Activated effector memory CD4-positive, alpha-beta T cell treated with anti-CD3 and anti-CD28 coated beads, Interleukin-2, amount 50 U/mL, for 16 hours (primary cell): Measurements from ENCODE around the gene ZNRF1.

ENCODE experiments used
- DNase-seq: peaks from one replicate; pipeline ENCODE4 v3.0.0-alpha.2; 2020

Gene ZNRF1

DNA sequence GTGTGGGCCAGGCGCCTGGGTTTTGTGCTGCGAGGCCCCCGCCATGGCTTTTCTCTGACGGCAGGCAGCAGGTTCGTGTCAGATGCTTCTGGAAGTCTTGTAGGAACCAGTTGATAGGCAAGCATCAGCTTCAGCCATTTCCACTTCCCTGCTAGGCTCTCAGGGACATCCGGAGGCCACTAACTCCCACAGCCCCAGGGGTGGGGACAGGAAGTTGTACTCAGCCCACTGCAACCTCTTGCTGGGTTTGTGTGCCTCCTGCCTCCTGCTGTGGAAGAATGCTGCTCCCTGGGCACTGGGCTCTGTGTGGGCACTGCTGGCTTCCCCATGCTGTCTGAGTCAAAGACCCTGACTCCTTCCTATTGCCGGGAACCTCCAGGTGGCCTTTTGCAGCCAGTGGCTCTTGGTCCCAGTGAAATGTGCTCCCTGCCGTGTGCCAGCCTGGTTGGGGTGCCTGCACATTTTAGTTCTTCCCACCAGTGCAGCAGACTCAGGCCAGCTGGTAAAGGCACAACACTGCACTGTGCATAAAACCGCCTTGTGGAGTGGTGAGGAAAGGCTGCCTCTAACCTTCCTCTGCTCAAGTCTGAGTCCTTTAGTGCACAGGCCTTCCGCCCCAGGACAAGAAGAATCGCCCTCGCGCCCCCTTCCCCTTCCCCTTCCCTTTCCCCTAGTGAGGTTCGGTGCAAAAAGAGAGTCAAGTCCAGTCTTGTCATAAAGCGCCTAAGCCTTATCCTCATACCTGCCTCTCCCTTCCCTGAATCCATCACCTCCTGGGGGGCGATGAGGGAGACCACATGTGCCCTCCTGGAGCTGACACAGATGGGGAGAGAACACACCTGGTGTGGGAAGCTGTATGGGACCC lies 101.1 kb downstream of the ZNRF1 start:
- DNase-seq: peak; percentile 80

DNA sequence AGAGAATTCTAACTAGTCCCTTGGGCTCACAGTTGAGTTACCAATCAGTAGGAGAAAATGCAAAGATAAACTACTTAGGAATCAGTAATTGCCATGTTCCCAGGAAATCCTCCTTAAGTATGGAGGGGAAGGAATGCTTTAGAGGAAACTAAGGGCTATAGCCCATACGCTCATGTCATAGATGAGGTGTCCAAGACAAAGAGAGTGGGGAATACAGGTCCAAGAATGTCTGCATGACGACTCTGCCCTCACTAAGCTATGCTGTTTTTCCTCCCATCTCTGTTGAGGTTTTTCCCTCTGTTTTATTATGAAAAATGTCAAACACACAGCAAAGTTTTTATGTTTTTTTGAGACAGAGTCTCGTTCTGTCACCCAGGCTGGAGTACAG lies 101.8 kb downstream of the ZNRF1 start:
- no peak for DNase-seq

GRCh38 chr16:75101635-75102034 lies 102.8 kb downstream of the ZNRF1 start:
- no peak for DNase-seq

- DNase-seq: no peak
These were observed 103.8 kb downstream of the ZNRF1 start for GRCh38 chr16:75102595-75102994.

GRCh38 chr16:75103994-75104393 lies 105.2 kb downstream of the ZNRF1 start:
- no peak for DNase-seq

GRCh38 chr16:75104836-75105235 lies 106.0 kb downstream of the ZNRF1 start:
- DNase-seq: no peak

- DNase-seq: no peak
These were observed 106.7 kb downstream of the ZNRF1 start for GRCh38 chr16:75105306-75106061.

GRCh38 chr16:75106351-75107274 lies 107.8 kb downstream of the ZNRF1 start:
- DNase-seq: no peak

DNA sequence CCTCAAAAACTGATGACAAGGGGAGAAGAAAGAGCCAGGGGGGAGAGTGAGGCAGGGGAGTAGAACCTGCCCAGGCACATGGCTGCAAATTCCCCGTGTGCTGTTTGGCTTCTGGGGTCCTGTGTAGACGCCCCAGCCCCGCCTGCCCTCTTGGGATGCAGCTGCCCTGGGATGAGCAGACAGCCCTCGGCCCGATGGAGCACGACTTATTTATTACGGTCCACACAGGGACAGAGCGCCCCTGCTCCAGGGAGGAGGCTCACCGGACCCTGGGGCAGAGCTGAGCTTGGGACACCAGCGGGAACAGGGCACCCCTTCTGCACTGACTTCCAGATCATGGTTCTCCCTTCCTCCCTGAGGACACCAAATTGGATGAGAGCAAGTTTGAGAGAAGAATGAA lies 108.7 kb downstream of the ZNRF1 start:
- DNase-seq: no peak

DNA sequence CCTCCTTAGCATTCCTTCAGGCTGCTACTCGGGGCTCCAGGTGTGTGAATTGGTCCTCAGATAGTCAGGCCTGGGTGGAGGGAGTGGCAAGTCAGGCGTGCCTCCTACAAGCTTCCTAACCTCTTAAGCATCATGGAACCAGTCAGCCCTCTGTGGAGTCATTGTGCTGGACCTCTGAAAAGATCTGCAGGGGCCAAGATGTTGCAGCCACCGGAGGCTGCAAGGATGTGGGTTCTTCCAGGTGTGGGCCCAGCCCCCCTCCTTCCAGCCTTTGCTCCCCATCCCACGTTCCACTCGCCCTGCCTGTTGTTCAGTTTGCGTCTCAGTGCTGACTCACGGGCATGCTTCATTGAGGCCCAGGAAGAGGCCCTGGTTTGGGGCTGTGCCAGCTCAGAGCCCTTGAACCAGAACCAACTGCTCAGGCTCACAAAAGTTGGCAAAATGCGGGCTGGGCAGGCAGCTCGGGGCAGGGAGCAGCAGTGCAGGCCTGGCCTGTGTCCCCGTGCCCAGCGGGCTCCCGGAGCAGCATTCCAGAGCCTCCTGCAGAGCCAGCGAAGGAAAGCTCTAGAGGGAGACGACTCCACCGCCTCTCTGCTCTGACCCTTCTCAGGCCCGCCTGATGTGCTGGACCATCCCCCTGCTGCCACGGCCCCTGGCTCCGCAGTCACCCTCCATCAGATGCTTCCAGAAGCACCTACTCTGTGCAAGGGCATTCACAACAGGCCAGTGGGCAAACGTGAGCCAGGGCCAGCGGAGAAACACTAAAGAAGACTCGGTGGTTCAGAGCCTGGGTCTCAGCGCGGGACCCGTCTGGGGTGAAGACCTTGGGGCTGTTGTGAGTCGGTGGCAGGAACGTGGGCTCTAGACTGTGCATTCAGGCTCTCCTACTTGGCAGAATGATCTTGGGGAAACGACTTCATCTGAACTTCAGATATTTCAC lies 110.2 kb downstream of the ZNRF1 start:
- peak; percentile 92 for DNase-seq

GRCh38 chr16:75109732-75110243 lies 111.0 kb downstream of the ZNRF1 start:
- DNase-seq: no peak

DNA sequence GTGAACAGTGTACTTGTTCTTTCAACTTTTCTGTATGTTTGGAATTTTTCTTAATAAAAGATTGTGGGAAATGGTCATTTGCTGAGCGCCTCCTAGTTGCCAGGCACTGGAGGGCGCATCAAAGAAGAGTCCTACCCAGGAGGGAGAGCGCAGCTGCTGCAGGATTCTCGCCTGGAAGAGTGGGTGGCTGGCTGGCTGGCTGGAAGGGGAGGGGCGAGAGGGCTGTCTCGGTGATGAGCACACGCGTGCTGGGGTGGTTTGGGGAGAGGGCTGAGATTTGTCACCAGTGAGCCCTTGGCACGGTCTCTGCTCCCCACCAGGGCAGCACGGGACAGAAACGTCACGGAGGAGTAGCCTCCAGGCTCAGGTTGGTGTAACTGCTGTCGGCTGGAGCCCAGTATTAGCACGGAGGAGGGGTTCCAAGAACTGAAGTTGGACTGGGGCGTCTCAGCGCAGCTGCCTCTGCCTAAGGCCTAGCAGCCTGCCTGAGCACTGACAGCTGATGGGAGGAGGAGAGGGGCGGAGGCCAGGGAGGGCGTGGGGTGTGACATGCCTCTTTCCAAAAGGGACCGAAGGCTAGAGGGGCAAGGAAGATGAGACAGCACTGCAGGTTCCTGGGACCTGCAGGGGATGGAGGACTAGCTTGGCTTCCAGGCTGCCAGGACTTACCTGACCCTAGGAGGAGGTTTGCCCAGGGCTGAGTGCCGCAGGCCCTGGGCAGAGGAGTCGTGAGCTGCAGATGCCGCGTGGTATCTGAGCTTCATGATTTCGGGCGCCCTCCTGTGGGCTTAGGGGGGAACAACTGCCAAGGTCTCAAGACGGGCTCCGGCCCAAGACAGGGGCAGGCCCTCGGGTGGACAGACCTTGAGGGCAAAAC lies 112.1 kb downstream of the ZNRF1 start:
- peak; percentile 92 for DNase-seq

- DNase-seq: no peak
These were observed 112.7 kb downstream of the ZNRF1 start for GRCh38 chr16:75111514-75111940.

DNA sequence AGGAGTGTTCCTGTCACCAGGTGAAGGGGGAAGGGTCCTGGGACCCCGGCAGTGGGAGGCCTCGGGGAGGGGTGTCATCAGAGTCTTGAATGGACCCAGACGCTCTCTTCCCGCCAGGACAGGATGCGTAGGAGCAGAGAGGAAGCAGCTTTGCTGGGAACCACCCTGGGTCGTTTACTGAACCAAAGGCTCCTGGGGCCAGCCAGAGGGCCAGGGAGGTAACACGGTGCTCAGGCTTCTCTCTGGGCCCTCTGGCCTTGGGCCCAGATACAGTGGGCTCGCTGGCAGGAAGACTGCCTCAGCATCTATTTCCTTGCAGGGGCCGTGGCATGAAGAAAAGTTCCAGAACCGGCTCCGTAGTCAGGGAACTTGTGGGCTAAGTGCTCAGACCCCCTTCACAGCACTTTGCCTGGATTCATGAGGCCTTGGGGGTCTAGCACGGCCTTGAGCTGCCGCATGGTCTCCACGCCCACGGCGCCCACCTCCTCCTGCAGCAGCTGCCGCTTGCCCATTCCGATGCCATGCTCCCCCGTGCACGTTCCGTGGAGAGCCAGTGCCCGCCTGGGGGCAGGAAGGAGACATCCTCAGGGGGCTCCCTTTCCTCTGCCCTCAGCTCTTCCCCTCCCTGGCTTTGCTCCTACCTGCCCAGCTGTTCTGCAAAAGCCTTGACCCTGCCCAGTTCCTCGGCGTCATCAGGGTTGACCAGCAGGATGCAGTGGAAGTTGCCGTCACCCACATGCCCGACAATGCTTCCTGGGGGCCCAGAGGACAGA lies 113.3 kb downstream of the ZNRF1 start:
- no peak for DNase-seq

- no peak for DNase-seq
These were observed 114.1 kb downstream of the ZNRF1 start for GRCh38 chr16:75112734-75113491.

DNA sequence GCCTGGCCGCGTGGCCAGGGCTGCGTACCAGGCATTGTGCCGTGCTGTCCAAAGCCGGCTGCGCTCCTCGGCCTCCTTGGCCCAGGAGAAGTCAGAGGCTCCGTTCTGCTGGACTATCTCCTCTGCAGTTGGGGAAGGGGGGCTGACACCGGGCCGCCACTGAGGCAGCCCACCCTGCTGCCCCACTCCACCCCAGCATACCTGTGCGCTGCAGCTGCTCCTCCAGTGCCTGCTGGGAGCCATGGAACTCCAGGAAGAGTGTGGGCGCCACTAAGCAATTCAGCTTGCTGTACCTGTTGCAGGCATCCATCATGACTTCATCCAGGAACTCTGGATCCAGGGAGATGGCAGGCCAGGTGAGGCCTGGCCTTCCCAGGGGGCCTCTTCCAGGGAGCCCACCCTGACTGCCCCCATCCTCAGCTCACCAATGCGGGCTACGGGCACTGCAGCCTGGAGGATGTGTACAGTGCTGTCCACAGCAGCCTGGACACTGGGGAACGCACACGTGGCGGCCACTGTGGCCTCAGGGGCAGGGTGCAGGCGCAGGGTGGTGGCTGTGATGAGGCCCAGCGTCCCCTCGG lies 114.8 kb downstream of the ZNRF1 start:
- DNase-seq: no peak

GRCh38 chr16:75114179-75114945 lies 115.5 kb downstream of the ZNRF1 start:
- DNase-seq: no peak
